H9 (cell line): ENCODE data around the gene ASXL1. TPM values are rescaled to one million over a fixed set of nuclear protein-coding genes. Genes with fewer than 3 reads are reported as not detected.

ENCODE experiments used
- DNase-seq: peaks from one replicate; pipeline ENCODE4 v3.0.0-alpha.2; 2017
- H2AFZ ChIP-seq: one replicate; pipeline ENCODE4 v1.6.1; 2013; ENCODE audit warnings: mild to moderate bottlenecking, low read length, control low read depth, moderate library complexity
- H2AK5ac ChIP-seq: 2 replicates; pipeline ENCODE4 v1.6.1; 2013; ENCODE audit warnings: low read length, control low read depth, mixed read lengths; ENCODE audit not compliant: insufficient read length
- H2BK120ac ChIP-seq: one replicate; pipeline ENCODE4 v1.6.1; 2013; ENCODE audit warnings: low read depth, mild to moderate bottlenecking, low read length, control low read depth, inconsistent platforms; ENCODE audit not compliant: poor library complexity, severe bottlenecking
- H2BK12ac ChIP-seq: 2 replicates; pipeline ENCODE4 v1.6.1; 2013; ENCODE audit warnings: low read length, control low read depth, mixed read lengths, low read depth; ENCODE audit not compliant: insufficient read length
- H2BK15ac ChIP-seq: 2 replicates; pipeline ENCODE4 v1.6.1; 2013; ENCODE audit warnings: low read depth, low read length, control low read depth
- H2BK20ac ChIP-seq: one replicate; pipeline ENCODE4 v1.6.1; 2013; ENCODE audit warnings: low read depth, mild to moderate bottlenecking, low read length, control low read depth, inconsistent platforms; ENCODE audit not compliant: poor library complexity, severe bottlenecking
- H2BK5ac ChIP-seq: 2 replicates; pipeline ENCODE4 v1.6.1; 2013; ENCODE audit warnings: low read length, control low read depth, mixed read lengths; ENCODE audit not compliant: insufficient read length
- H3K14ac ChIP-seq: 2 replicates; pipeline ENCODE4 v1.6.1; 2013; ENCODE audit warnings: low read length, control low read depth; ENCODE audit not compliant: insufficient read depth
- H3K18ac ChIP-seq: 2 replicates; pipeline ENCODE4 v1.6.1; 2013; ENCODE audit warnings: low read depth, mild to moderate bottlenecking, mixed read lengths, low read length, control low read depth; ENCODE audit not compliant: insufficient read length
- H3K23ac ChIP-seq: 2 replicates; pipeline ENCODE4 v1.6.1; 2013; ENCODE audit warnings: low read length, control low read depth, mixed read lengths, low read depth; ENCODE audit not compliant: insufficient read length
- H3K23me2 ChIP-seq: 2 replicates; pipeline ENCODE4 v1.6.1; 2013; ENCODE audit warnings: low read depth, mild to moderate bottlenecking, mixed read lengths, low read length, control low read depth; ENCODE audit not compliant: insufficient read length, poor library complexity, severe bottlenecking
- H3K27ac ChIP-seq: 2 replicates; pipeline ENCODE4 v1.5.1; 2013; ENCODE audit warnings: low read length, control low read depth, mixed read lengths, low read depth; ENCODE audit not compliant: insufficient read length
- H3K27me3 ChIP-seq: 2 replicates; pipeline ENCODE4 v1.6.1; 2013; ENCODE audit warnings: low read length, control low read depth, inconsistent platforms; ENCODE audit not compliant: insufficient read depth
- H3K4ac ChIP-seq: 2 replicates; pipeline ENCODE4 v1.6.1; 2013; ENCODE audit warnings: low read depth, mild to moderate bottlenecking, control low read depth, inconsistent platforms, low read length, moderate library complexity
- H3K4me1 ChIP-seq: 2 replicates; pipeline ENCODE4 v1.6.1; 2013; ENCODE audit warnings: low read length, control low read depth, inconsistent platforms; ENCODE audit not compliant: insufficient read depth
- H3K4me2 ChIP-seq: 2 replicates; pipeline ENCODE4 v1.6.1; 2013; ENCODE audit warnings: low read length, control low read depth, mixed read lengths; ENCODE audit not compliant: insufficient read length, insufficient read depth
- H3K56ac ChIP-seq: 2 replicates; pipeline ENCODE4 v1.6.1; 2013; ENCODE audit warnings: low read depth, mild to moderate bottlenecking, mixed read lengths, low read length, control low read depth; ENCODE audit not compliant: insufficient read length
- H3K79me1 ChIP-seq: 2 replicates; pipeline ENCODE4 v1.6.1; 2013; ENCODE audit warnings: low read depth, mild to moderate bottlenecking, moderate library complexity, low read length, control low read depth, inconsistent platforms; ENCODE audit not compliant: insufficient read depth, poor library complexity, severe bottlenecking
- H3K79me2 ChIP-seq: 2 replicates; pipeline ENCODE4 v1.6.1; 2013; ENCODE audit warnings: low read length, control low read depth, inconsistent platforms; ENCODE audit not compliant: insufficient read depth
- H3K9ac ChIP-seq: 2 replicates; pipeline ENCODE4 v1.6.1; 2013; ENCODE audit warnings: low read length, control low read depth, mixed read lengths; ENCODE audit not compliant: insufficient read length; ENCODE audit errors: extremely low read depth
- H3K9me3 ChIP-seq: one replicate; pipeline ENCODE4 v1.6.1; 2013; ENCODE audit warnings: low read depth, low read length, inconsistent platforms; ENCODE audit not compliant: control insufficient read depth
- H3T11ph ChIP-seq: one replicate; pipeline ENCODE4 v1.6.1; 2013; ENCODE audit warnings: mild to moderate bottlenecking, low read length, control low read depth, inconsistent platforms
- H4K20me1 ChIP-seq: one replicate; pipeline ENCODE4 v1.6.1; 2013; ENCODE audit not compliant: control insufficient read depth, insufficient read length, insufficient read depth
- H4K5ac ChIP-seq: 2 replicates; pipeline ENCODE4 v1.6.1; 2013; ENCODE audit warnings: low read depth, mild to moderate bottlenecking, mixed read lengths, low read length, control low read depth; ENCODE audit not compliant: insufficient read length
- H4K8ac ChIP-seq: replicated peaks from 2 replicates; pipeline ENCODE4 v1.6.1; 2013; ENCODE audit warnings: low read length, control low read depth, mixed read lengths, low read depth; ENCODE audit not compliant: insufficient read length
- H4K91ac ChIP-seq: 2 replicates; pipeline ENCODE4 v1.6.1; 2013; ENCODE audit warnings: low read depth, mild to moderate bottlenecking, moderate library complexity, mixed read lengths, low read length, control low read depth; ENCODE audit not compliant: insufficient read length
- H3K27ac Mint-ChIP-seq, 3 experiments: 2 replicates in 2 of 3; 3 replicates in 1 of 3; pipeline ENCODE4 v1.8.0; 2020 to 2021; ENCODE audit warnings: mixed read lengths in 3 of 3, mild to moderate bottlenecking in 1 of 3, moderate library complexity in 1 of 3
- H3K27me3 Mint-ChIP-seq: 2 replicates; pipeline ENCODE4 v1.8.0; 2021; ENCODE audit warnings: low read depth, mild to moderate bottlenecking, moderate library complexity, mixed read lengths
- H3K36me3 Mint-ChIP-seq, 3 experiments: 2 replicates in 2 of 3; 3 replicates in 1 of 3; pipeline ENCODE4 v1.8.0; 2020 to 2021; ENCODE audit warnings: low read depth in 3 of 3, mixed read lengths in 3 of 3; ENCODE audit not compliant: insufficient read depth in 1 of 3
- H3K4me1 Mint-ChIP-seq, 2 experiments: 2 replicates each; pipeline ENCODE4 v1.8.0; 2020; ENCODE audit warnings: mixed read lengths in 2 of 2
- H3K4me3 Mint-ChIP-seq, 2 experiments: 2 replicates in 1 of 2; 3 replicates in 1 of 2; pipeline ENCODE4 v1.8.0; 2020 to 2021; ENCODE audit warnings: mild to moderate bottlenecking in 2 of 2, mixed read lengths in 2 of 2, moderate library complexity in 1 of 2
- H3K9me3 Mint-ChIP-seq, 2 experiments: 2 replicates in 1 of 2; 3 replicates in 1 of 2; pipeline ENCODE4 v1.8.0; 2020; ENCODE audit warnings: mild to moderate bottlenecking in 2 of 2, mixed read lengths in 2 of 2, moderate library complexity in 1 of 2
- CTCF ChIP-seq: fragments of 200-600 bp; sonication (generic); conservative IDR thresholded peaks from 3 replicates; pipeline ENCODE4 v1.8.0; 2021; ENCODE audit warnings: antibody characterized with exemption, mild to moderate bottlenecking
- WGBS: extraction: QIAGEN DNeasy Blood & Tissue Kit; methylation state at CpG from one replicate; pipeline ENCODE4 v1.1.7; 2013; ENCODE audit warnings: missing lambda C conversion rate, low lambda C conversion rate, mixed read lengths; ENCODE audit not compliant: insufficient read length; ENCODE audit errors: extremely low coverage; 5-methylcytosine and 5-hydroxymethylcytosine counted together
- total RNA-seq: library from RNA; stranded (reverse); gene quantifications from 2 replicates; pipeline ENCODE4 v1.2.1, GENCODE V29; 2021

The ASXL1 gene
- total RNA-seq, 1 experiment from 2014 or later = 39.5 TPM

- Histone ChIP-seq H2BK12ac (no peak overlapping the region), H3K9me3 (no peaks in the 10 kb centered on the region), H3K27me3 (no peaks in the 10 kb centered on the region), H3K23me2 (no peaks in the 10 kb centered on the region), H3K4me1 (no peaks in the 10 kb centered on the region), H3K23ac (no peak overlapping the region), H4K20me1 (no peaks in the 10 kb centered on the region), H2BK120ac (no peak overlapping the region), H4K91ac (no peak overlapping the region), H3K79me1 (no peaks in the 10 kb centered on the region), H4K5ac (no peak overlapping the region), H3K56ac (no peak overlapping the region), H2BK15ac (no peak overlapping the region), H3T11ph (no peak overlapping the region), H3K4me2 (no peak overlapping the region), H3K18ac (no peak overlapping the region), H3K79me2 (no peaks in the 10 kb centered on the region), H3K14ac (no peak overlapping the region), H3K4ac (no peak overlapping the region), H3K27ac (no peak overlapping the region), H3K9ac (no peak overlapping the region), H2AK5ac (no peak overlapping the region), H2AFZ (no peak overlapping the region), H2BK20ac (no peak overlapping the region), H2BK5ac (no peak overlapping the region), H4K8ac (no peak overlapping the region)
- Mint-ChIP-seq H3K4me1 (peaks cover 17 to 21% of the 10 kb centered on the region in 2 experiments), H3K27ac (no peak overlapping the region), H3K9me3 (no peaks in the 10 kb centered on the region), H3K4me3 (no peak overlapping the region), H3K36me3 (peaks cover 18 to 53% (median 38%) of the 10 kb centered on the region in 3 experiments; a peak in 6 of 7 replicates), H3K27me3 (no peaks in the 10 kb centered on the region)
- no CpG with 5 or more reads among the region's 14 CpGs for WGBS
- TF ChIP-seq CTCF = no peak
- DNase-seq = no peak
These were observed 88.4 kb downstream of the ASXL1 start for GRCh38 chr20:32446301-32447100.
